HG02798 (cell line): ENCODE results near the gene HPCAL1.

Experiments
- ATAC-seq: cut with Tn5 transposase; IDR thresholded peaks from one replicate; pipeline ENCODE4 v1.9.1; 2021; ENCODE audit warnings: mild to moderate bottlenecking; ENCODE audit not compliant: unreplicated experiment, poor library complexity

Gene HPCAL1

GRCh38 chr2:10319892-10320574, 17.3 kb downstream of the HPCAL1 start:
- no peak for ATAC-seq

- no peak for ATAC-seq
Observed at GRCh38 chr2:10320575-10320931, 17.8 kb downstream of the HPCAL1 start.

GRCh38 chr2:10320933-10321332, 18.2 kb downstream of the HPCAL1 start:
- ATAC-seq, result no peak

GRCh38 chr2:10321622-10322021, 18.9 kb downstream of the HPCAL1 start:
- no peak for ATAC-seq

- no peak for ATAC-seq
Observed at GRCh38 chr2:10322481-10322880, 19.8 kb downstream of the HPCAL1 start.

- ATAC-seq, result no peak
Observed at GRCh38 chr2:10322973-10323372, 20.3 kb downstream of the HPCAL1 start.

GRCh38 chr2:10323535-10323934, 20.8 kb downstream of the HPCAL1 start:
- ATAC-seq, result no peak

- no peak for ATAC-seq
Observed at GRCh38 chr2:10324095-10324832, 21.6 kb downstream of the HPCAL1 start.

GRCh38 chr2:10325278-10326145, 22.8 kb downstream of the HPCAL1 start:
- ATAC-seq, result no peak

- no peak for ATAC-seq
Observed at GRCh38 chr2:10326151-10326616, 23.5 kb downstream of the HPCAL1 start.

- no peak for ATAC-seq
Observed at GRCh38 chr2:10326707-10327594, 24.2 kb downstream of the HPCAL1 start.

GRCh38 chr2:10327896-10328669, 25.4 kb downstream of the HPCAL1 start:
- no peak for ATAC-seq

- no peak for ATAC-seq
Observed at GRCh38 chr2:10328670-10329579, 26.2 kb downstream of the HPCAL1 start.

GRCh38 chr2:10329580-10329879, 26.8 kb downstream of the HPCAL1 start:
- ATAC-seq, result no peak

GRCh38 chr2:10329880-10330699, 27.4 kb downstream of the HPCAL1 start:
- ATAC-seq, result no peak

- no peak for ATAC-seq
Observed at GRCh38 chr2:10330700-10331026, 28.0 kb downstream of the HPCAL1 start.

GRCh38 chr2:10331027-10331701, 28.5 kb downstream of the HPCAL1 start:
- ATAC-seq, result peak; percentile 62
